Ovary (tissue), 9 donors: ENCODE measurements around the gene BRAP. TPM values are rescaled to one million over a fixed set of nuclear protein-coding genes. Genes with fewer than 3 reads are reported as not detected.

Experiments
- DNase-seq, 5 donors: peaks; one replicate each; pipeline ENCODE4 v3.0.0-alpha.2; 2019 to 2020
- H3K27ac ChIP-seq, 2 donors: fragments of 200-600 bp; one replicate each; pipeline versions ENCODE4 v1.5.1 to v1.8.0; 2019 to 2022
- H3K27me3 ChIP-seq: fragments of 200-600 bp; one replicate; pipeline ENCODE4 v1.8.0; 2022
- H3K36me3 ChIP-seq: fragments of 200-600 bp; sonication (generic); one replicate; pipeline ENCODE4 v1.5.1; 2019
- H3K4me1 ChIP-seq: one replicate; pipeline ENCODE4 v1.8.1; 2013; ENCODE audit warnings: mild to moderate bottlenecking, moderate library complexity; ENCODE audit not compliant: insufficient read depth
- H3K4me3 ChIP-seq: fragments of 200-600 bp; sonication (generic); one replicate; pipeline ENCODE4 v1.5.1; 2017
- H3K9me3 ChIP-seq, 2 donors: fragments of 200-600 bp in 1 of 2; sonication (generic) in 1 of 2; one replicate each; pipeline versions ENCODE4 v1.5.1 to v1.8.1; 2013 to 2019; ENCODE audit warnings: mild to moderate bottlenecking in 1 of 2, moderate library complexity in 1 of 2
- CTCF ChIP-seq, 3 donors: fragments of 450-650 bp in 2 of 3; fragments of 200-600 bp in 1 of 3; IDR thresholded peaks; one replicate each; pipeline versions ENCODE4 v1.5.1 to v1.8.0; 2016 to 2022; ENCODE audit warnings: antibody characterized with exemption in 3 of 3, mild to moderate bottlenecking in 1 of 3
- EP300 ChIP-seq: sonication (generic); formaldehyde crosslinking; IDR thresholded peaks from one replicate; pipeline ENCODE4 v1.6.1; 2017; ENCODE audit warnings: antibody characterized with exemption
- POLR2A ChIP-seq: fragments of 450-650 bp; IDR thresholded peaks from one replicate; pipeline ENCODE4 v1.6.1; 2017; ENCODE audit warnings: antibody characterized with exemption, mild to moderate bottlenecking, moderate library complexity
- WGBS, 3 donors: extraction: QIAGEN DNeasy Blood & Tissue Kit in 1 of 3; methylation state at CpG; one replicate each; pipeline versions ENCODE4 v1.1.5 to v1.1.7; 2013 to 2017; 5-methylcytosine and 5-hydroxymethylcytosine counted together
- intact Hi-C, 4 donors: fragments of 100-400 bp; cut with DNase I; formaldehyde crosslinking; loops; one replicate each; pipeline versions ENCODE4 v1.11.0 to v1.15.1; 2022 to 2023
- polyA plus RNA-seq, 2 donors: library from polyadenylated mRNA; stranded (reverse); fragments of 200-250 nt in 1 of 2; fragments of 350-450 nt in 1 of 2; fragmentation: Illumina TruSeq in 1 of 2; extraction: RNeasy Lipid Tissue Mini Kit (QIAGEN cat#74804) in 1 of 2; gene quantifications; one replicate each; pipeline ENCODE4 v1.2.3, GENCODE V29; 2013 to 2014
- total RNA-seq, 7 donors: library from RNA; depleted of rRNA in 2 of 7; stranded (reverse); fragments of >200 nt in 2 of 7; fragmentation: NEBNext Ultra II Directional in 3 of 7; extraction: Animal tissue kit (Norgen Biotek cat#: 25700) in 3 of 7; gene quantifications; one replicate each; pipeline versions ENCODE4 v1.1.0 to v1.2.4, GENCODE V29; 2016 to 2023
- donor health status: DM: no; HTN: no; CAD: no; lungs with moderate emphysema.
- donor health status: DM: no; HTN: no; CAD: no.
- donor health status: Bipolar disorder and iron deficiency.
- donor health status: DM: yes; HTN: yes; CAD: no.
- donor health status: DM: no; HTN: no; CAD: no.
- donor health status: DM: yes; HTN: yes; CAD: no.

BRAP gene
- total and polyA plus RNA-seq, 9 donors, result 9.5 to 24.4 (median 16.9) TPM

GRCh38 chr12:111645433-111645832 is 40.3 kb downstream of the BRAP start:
- Histone ChIP-seq H3K4me3 (no peak overlapping the region), H3K27me3 (no peaks in the 10 kb centered on the region), H3K36me3 (no peaks in the 10 kb centered on the region), H3K4me1 (peaks cover 3% of the 10 kb centered on the region), H3K9me3 (no peaks in the 10 kb centered on the region), H3K27ac (no peak overlapping the region)
- WGBS, 3 donors, result 92 to 97% (median 96%) methylated on average over 5 of the region's 5 CpGs
- DNase-seq, result no peak
- intact Hi-C loops, result no loop called here
- TF ChIP-seq EP300 (no peak), CTCF (IDR thresholded peaks at IDR 0.05) (no peak), POLR2A (no peak)

DNA sequence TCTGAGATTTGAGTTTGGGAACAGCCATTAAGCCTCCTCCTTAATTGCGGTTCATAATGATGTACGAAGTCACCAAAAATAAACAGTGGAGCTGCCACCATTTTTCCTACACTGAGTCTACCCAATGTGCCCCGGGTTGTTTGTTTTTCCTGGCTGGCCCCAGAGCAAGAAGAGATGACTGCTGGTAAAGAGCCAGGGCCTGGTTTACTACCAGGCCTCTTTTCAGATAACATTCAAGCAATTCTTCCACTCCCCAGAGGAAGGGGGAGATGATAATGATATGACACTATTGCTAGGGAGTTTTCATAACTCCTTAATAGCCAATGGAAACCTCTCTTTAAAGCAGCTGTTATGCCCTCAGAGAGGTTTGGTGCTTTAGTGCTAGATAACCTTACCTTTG is 42.3 kb downstream of the BRAP start:
- H3K36me3 ChIP-seq, result no peaks in the 10 kb centered on the region
- peaks cover 3% of the 10 kb centered on the region for H3K4me1 ChIP-seq
- H3K9me3 ChIP-seq, result no peaks in the 10 kb centered on the region
- TF ChIP-seq CTCF (IDR thresholded peaks at IDR 0.05), result no peak
- TF ChIP-seq EP300, result no peak
- TF ChIP-seq POLR2A, result no peak
- no peak overlapping the region for H3K4me3 ChIP-seq
- DNase-seq, result no peak
- peak overlapping the region in 1 of 2 donors; percentile 27 for H3K27ac ChIP-seq
- intact Hi-C loops, result no loop called here
- 26 to 44% (median 30%) methylated on average over 3 of the region's 3 CpGs for WGBS, 3 donors
- no peaks in the 10 kb centered on the region for H3K27me3 ChIP-seq

DNA sequence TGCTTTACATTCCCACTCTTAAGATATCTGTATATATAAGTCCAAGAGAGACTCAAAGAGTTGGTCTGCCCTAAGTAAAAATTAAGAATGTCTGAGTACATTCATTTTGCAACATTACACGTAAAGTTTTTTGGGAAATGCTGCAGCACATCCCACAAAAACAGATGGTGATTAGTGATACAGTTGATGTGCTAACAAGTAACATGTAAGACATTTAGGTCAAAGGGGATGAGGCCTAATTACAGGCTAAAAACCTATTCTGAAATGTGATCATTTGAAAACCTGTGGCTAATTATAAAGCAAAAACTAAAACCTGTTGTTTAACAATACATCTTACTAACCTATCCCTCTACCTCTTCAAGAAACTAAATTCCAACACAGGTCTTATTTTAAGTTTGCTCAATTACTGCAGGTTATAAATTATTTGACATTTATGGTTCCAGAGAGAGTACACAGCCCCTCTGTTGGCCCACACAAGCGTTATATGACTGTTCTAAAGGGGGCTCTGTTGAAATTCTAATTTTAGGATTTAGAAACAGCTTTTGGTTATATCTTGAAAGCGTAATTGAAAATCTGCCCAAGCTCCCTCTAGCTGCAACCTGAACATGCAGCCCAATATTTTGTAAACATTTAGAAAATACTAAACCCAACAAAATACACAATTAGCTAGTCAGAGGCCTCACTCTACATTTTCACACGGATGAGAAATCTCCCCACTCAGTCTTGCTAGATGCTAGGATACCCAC is 42.9 kb downstream of the BRAP start:
- TF ChIP-seq POLR2A, result no peak
- no peak for TF ChIP-seq CTCF (IDR thresholded peaks at IDR 0.05)
- no peak for TF ChIP-seq EP300
- no peaks in the 10 kb centered on the region for H3K9me3 ChIP-seq
- no peak for DNase-seq
- H3K27ac ChIP-seq, result peak overlapping the region in 1 of 2 donors; percentile 27
- intact Hi-C loops, result no loop called here
- H3K27me3 ChIP-seq, result no peaks in the 10 kb centered on the region
- no peaks in the 10 kb centered on the region for H3K36me3 ChIP-seq
- peaks cover 5% of the 10 kb centered on the region for H3K4me1 ChIP-seq
- H3K4me3 ChIP-seq, result no peak overlapping the region
- 19 to 36% (median 24%) methylated on average over 4 of the region's 4 CpGs for WGBS, 3 donors

- WGBS, 3 donors, result 86 to 90% (median 88%) methylated on average over 5 of the region's 5 CpGs
- no peak for TF ChIP-seq CTCF (IDR thresholded peaks at IDR 0.05)
- no peak for TF ChIP-seq POLR2A
- TF ChIP-seq EP300, result no peak
- no peak overlapping the region for H3K4me3 ChIP-seq
- H3K27me3 ChIP-seq, result no peaks in the 10 kb centered on the region
- DNase-seq, result no peak
- H3K9me3 ChIP-seq, result no peaks in the 10 kb centered on the region
- no peaks in the 10 kb centered on the region for H3K36me3 ChIP-seq
- no peak overlapping the region for H3K27ac ChIP-seq
- intact Hi-C loops, result no loop called here
- H3K4me1 ChIP-seq, result peaks cover 17% of the 10 kb centered on the region
These were observed 45.2 kb downstream of the BRAP start for GRCh38 chr12:111640506-111640905.
